HL-60/S4 treated with phorbol 12-myristate 13-acetate at 8.2 ng/mL for 4 days and 3 days (cell line): ENCODE results near the gene DEFB118.
"Not testable (repeated sequence)": the region's sequence is repeated elsewhere in the genome, so short reads cannot be mapped to it uniquely, and the experiment has no call there.

Experiments
- in situ Hi-C: fragments of 300-500 bp; cut with MboI; formaldehyde crosslinking; loops from 2 replicates; pipeline ENCODE4 v1.15.0; 2022; ENCODE audit warnings: low sequenced_read_pairs

The DEFB118 gene

GRCh38 chr20:31368301-31368700 lies at the start of gene DEFB118:
TSS of gene DEFB118 (plus strand) at chr20:31368601. CDS start at chr20:31368651, 50 bp downstream.
- in situ Hi-C loops, result no loop called here

GRCh38 chr20:31322504-31322903 lies 45.9 kb upstream of the DEFB118 start:
- in situ Hi-C loops, result no loop called here

GRCh38 chr20:31330893-31331292 lies 37.5 kb upstream of the DEFB118 start:
- in situ Hi-C loops, result no loop called here

- in situ Hi-C loops, result no loop called here
These were observed 26.9 kb upstream of the DEFB118 start for GRCh38 chr20:31341470-31341869.

GRCh38 chr20:31355981-31356380 lies 12.4 kb upstream of the DEFB118 start:
- in situ Hi-C loops, result no loop called here

- in situ Hi-C loops, result no loop called here
These were observed 5.1 kb upstream of the DEFB118 start for GRCh38 chr20:31363295-31363694.

GRCh38 chr20:31364272-31364671 lies 4.1 kb upstream of the DEFB118 start:
- in situ Hi-C loops, result not testable (repeated sequence)

- in situ Hi-C loops, result no loop called here
These were observed 5.9 kb downstream of the DEFB118 start for GRCh38 chr20:31374346-31374745.

GRCh38 chr20:31390490-31390889 lies 22.1 kb downstream of the DEFB118 start, which contains the start of gene DEFB119:
TSS of gene DEFB119 (minus strand) at chr20:31390590. CDS start at chr20:31390483, 107 bp downstream.
- in situ Hi-C loops, result no loop called here

- in situ Hi-C loops, result no loop called here
These were observed 24.4 kb downstream of the DEFB118 start for GRCh38 chr20:31392836-31393235.

- in situ Hi-C loops, result no loop called here
These were observed 26.5 kb downstream of the DEFB118 start for GRCh38 chr20:31394900-31395299.

- in situ Hi-C loops, result no loop called here
These were observed 35.5 kb downstream of the DEFB118 start for GRCh38 chr20:31403886-31404285.

GRCh38 chr20:31406115-31406514 lies 37.7 kb downstream of the DEFB118 start, which contains the start of gene DEFB121:
TSS of gene DEFB121 (minus strand) at chr20:31406215. CDS start at chr20:31406152, 63 bp downstream.
- in situ Hi-C loops, result no loop called here

GRCh38 chr20:31410011-31410410 lies 41.6 kb downstream of the DEFB118 start:
- in situ Hi-C loops, result no loop called here

- in situ Hi-C loops, result no loop called here
These were observed 46.0 kb downstream of the DEFB118 start for GRCh38 chr20:31414381-31414780.

GRCh38 chr20:31415653-31416052 lies 47.3 kb downstream of the DEFB118 start:
- in situ Hi-C loops, result no loop called here

GRCh38 chr20:31418307-31418706 lies 49.9 kb downstream of the DEFB118 start:
- in situ Hi-C loops, result no loop called here
